Measurements from ENCODE around the gene GABRR2. TPM values are rescaled to one million over a fixed set of nuclear protein-coding genes. Genes with fewer than 3 reads are reported as not detected.

Gene GABRR2
- total RNA-seq, 1 donor from 2014 or later = 0.32 TPM

GRCh38 chr6:89346433-89346832 lies 31.3 kb upstream of the GABRR2 start:
- intact Hi-C loops (cut with DNase I) = no loop called here
- no peaks in the 10 kb centered on the region for H3K9me3 ChIP-seq
- H3K4me3 ChIP-seq = no peak overlapping the region
- no peak for DNase-seq (ENCODE audit: low spot score in 2 of 2)
- H3K27me3 ChIP-seq = no peaks in the 10 kb centered on the region
- H3K36me3 ChIP-seq = peaks cover 5 to 9% of the 10 kb centered on the region in 2 donors
- H3K4me1 ChIP-seq = peaks cover 3 to 16% of the 10 kb centered on the region in 2 donors
- H3K27ac ChIP-seq = no peak overlapping the region
- TF ChIP-seq CTCF (IDR thresholded peaks at IDR 0.05) = no peak

DNA sequence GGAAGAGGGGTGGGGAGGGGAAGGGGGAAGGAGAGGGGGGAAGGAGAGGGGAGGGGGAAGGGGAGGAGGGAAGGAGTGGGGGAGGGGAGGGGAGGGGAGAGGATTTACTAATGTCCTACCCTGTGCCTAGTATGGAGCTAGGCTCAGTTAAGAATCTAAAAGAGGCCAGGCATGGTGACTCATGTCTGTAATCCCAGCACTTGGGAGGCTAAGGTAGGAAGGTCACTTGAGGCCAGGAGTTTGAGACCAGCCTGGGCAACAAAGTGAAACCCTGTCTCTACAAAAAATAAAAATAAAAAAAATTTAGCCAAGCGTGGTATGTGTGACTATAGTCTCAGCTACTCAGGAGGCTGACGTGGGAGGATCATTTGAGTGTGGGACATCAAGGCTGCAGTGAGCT lies 24.5 kb upstream of the GABRR2 start:
- no peak for TF ChIP-seq CTCF (IDR thresholded peaks at IDR 0.05)
- intact Hi-C loops (cut with DNase I) = no loop called here
- peaks cover 0 to 2% of the 10 kb centered on the region in 2 donors for H3K4me1 ChIP-seq
- no peak for DNase-seq (ENCODE audit: low spot score in 2 of 2)
- H3K27me3 ChIP-seq = no peaks in the 10 kb centered on the region
- H3K4me3 ChIP-seq = no peak overlapping the region
- no peak overlapping the region for H3K27ac ChIP-seq
- H3K9me3 ChIP-seq = no peaks in the 10 kb centered on the region
- peaks cover 28 to 45% of the 10 kb centered on the region in 2 donors for H3K36me3 ChIP-seq

DNA sequence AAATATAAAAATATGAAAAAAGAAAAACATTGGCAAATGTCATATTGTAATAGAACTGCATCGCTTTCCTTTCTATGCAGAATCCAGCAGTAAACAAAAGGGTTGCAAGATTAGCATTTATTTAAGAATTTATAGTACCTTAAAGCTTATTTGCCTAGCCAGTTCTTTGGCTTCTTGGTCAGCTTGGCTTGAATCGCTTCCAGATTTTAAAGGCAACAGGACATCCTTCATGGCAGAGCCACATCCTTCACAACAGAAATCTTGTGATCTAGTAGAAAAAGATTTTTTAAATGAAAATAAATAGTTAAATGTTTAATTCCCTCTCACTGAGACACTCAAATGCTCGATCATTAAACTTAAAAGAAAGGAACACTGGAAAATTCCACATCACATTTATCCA lies 20.1 kb upstream of the GABRR2 start:
- Histone ChIP-seq H3K4me1 (no peaks in the 10 kb centered on the region), H3K4me3 (no peak overlapping the region), H3K27ac (no peak overlapping the region), H3K27me3 (no peaks in the 10 kb centered on the region), H3K9me3 (no peaks in the 10 kb centered on the region), H3K36me3 (peaks cover 28 to 57% of the 10 kb centered on the region in 2 donors)
- intact Hi-C loops (cut with DNase I) = no loop called here
- DNase-seq (ENCODE audit: low spot score in 2 of 2) = no peak
- no peak for TF ChIP-seq CTCF (IDR thresholded peaks at IDR 0.05)

DNA sequence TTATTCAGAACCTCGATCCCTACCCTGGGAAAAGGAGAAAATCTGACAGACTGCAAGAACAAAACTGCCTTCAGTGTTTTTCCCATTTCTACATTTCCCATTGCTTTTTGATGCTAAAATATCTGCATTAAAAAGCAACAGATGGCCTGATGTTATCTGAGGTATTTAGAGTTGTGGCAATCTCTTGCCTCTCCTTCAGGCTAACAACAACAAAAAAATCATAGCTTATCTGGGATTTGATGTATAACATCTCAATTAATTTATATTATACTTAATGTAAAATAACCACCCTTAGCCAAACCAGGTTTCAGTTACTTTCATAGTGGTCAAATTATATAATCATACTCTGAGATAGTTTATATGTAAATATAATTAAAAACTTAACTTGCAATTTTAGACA lies 15.8 kb upstream of the GABRR2 start:
- no peaks in the 10 kb centered on the region for H3K9me3 ChIP-seq
- H3K27ac ChIP-seq = no peak overlapping the region
- no peaks in the 10 kb centered on the region for H3K27me3 ChIP-seq
- peaks cover 35 to 71% of the 10 kb centered on the region in 2 donors for H3K36me3 ChIP-seq
- intact Hi-C loops (cut with DNase I) = no loop called here
- no peaks in the 10 kb centered on the region for H3K4me1 ChIP-seq
- no peak overlapping the region for H3K4me3 ChIP-seq
- no peak for TF ChIP-seq CTCF (IDR thresholded peaks at IDR 0.05)
- no peak for DNase-seq (ENCODE audit: low spot score in 2 of 2)

- Histone ChIP-seq H3K4me1 (no peaks in the 10 kb centered on the region), H3K27me3 (no peaks in the 10 kb centered on the region), H3K27ac (no peak overlapping the region), H3K9me3 (no peaks in the 10 kb centered on the region), H3K36me3 (peaks cover 29 to 63% of the 10 kb centered on the region in 2 donors), H3K4me3 (no peak overlapping the region)
- TF ChIP-seq CTCF (IDR thresholded peaks at IDR 0.05) = no peak
- DNase-seq (ENCODE audit: low spot score in 2 of 2) = no peak
- intact Hi-C loops (cut with DNase I) = no loop called here
Measured at GRCh38 chr6:89328976-89329375, 13.9 kb upstream of the GABRR2 start.

- no peak for TF ChIP-seq CTCF (IDR thresholded peaks at IDR 0.05)
- intact Hi-C loops (cut with DNase I) = no loop called here
- no peak overlapping the region for H3K27ac ChIP-seq
Measured at GRCh38 chr6:89324304-89324703, 9.2 kb upstream of the GABRR2 start.

More at GRCh38 chr6:89324304-89324703, 9.2 kb upstream of the GABRR2 start:
- DNase-seq (ENCODE audit: low spot score in 2 of 2) = no peak
- H3K4me1 ChIP-seq = no peaks in the 10 kb centered on the region
- peaks cover 0 to 3% of the 10 kb centered on the region in 2 donors for H3K9me3 ChIP-seq
- H3K4me3 ChIP-seq = no peak overlapping the region
- peaks cover 16 to 35% of the 10 kb centered on the region in 2 donors for H3K36me3 ChIP-seq
- no peaks in the 10 kb centered on the region for H3K27me3 ChIP-seq
